CD4-positive, alpha-beta T cell (primary cell): ENCODE results near the gene SMIM45.

Source experiments
- ATAC-seq: fragments of 200-7000 bp; cut with Tn5 transposase; one replicate; pipeline ENCODE4 v1.10.0; 2022; ENCODE audit warnings: mild to moderate bottlenecking; ENCODE audit not compliant: poor library complexity
- CTCF ChIA-PET: fragments of 350-600 bp; sonication (Branson Sonifier 250); formaldehyde crosslinking; loops from one replicate; lab custom pipeline; 2021; ENCODE audit warnings: antibody characterized with exemption, inconsistent platforms; lab: Charles Lee
- POLR2A ChIA-PET: fragments of 350-600 bp; sonication (Branson Sonifier 250); formaldehyde crosslinking; loops from one replicate; lab custom pipeline; 2021; ENCODE audit warnings: antibody characterized with exemption, inconsistent platforms; lab: Charles Lee
- DNase-seq, 14 experiments: peaks; one replicate each; pipeline ENCODE4 v3.0.0-alpha.2; 2013 to 2020; ENCODE audit warnings: mixed read lengths in 2 of 14
- H3K27ac ChIP-seq, 2 donors: one replicate each; pipeline versions ENCODE4 v1.5.1 to v1.7.0; 2013; ENCODE audit warnings: low read length in 2 of 2, low read depth in 1 of 2, mild to moderate bottlenecking in 1 of 2
- H3K27me3 ChIP-seq, 2 experiments: 1 replicate in 1 of 2; 2 replicates in 1 of 2; pipeline versions ENCODE4 v1.6.1 to v1.7.0; 2013; ENCODE audit warnings: low read length in 2 of 2, control low read depth in 1 of 2, mild to moderate bottlenecking in 1 of 2, moderate library complexity in 1 of 2; ENCODE audit not compliant: insufficient read depth in 2 of 2, control insufficient read depth in 1 of 2
- H3K36me3 ChIP-seq: one replicate; pipeline ENCODE4 v1.6.1; 2013; ENCODE audit warnings: low read length, control low read depth; ENCODE audit not compliant: insufficient read depth
- H3K4me1 ChIP-seq: one replicate; pipeline ENCODE4 v1.6.1; 2013; ENCODE audit warnings: low read length, control low read depth; ENCODE audit not compliant: insufficient read depth
- H3K4me3 ChIP-seq: one replicate; pipeline ENCODE4 v1.5.1; 2013; ENCODE audit warnings: mild to moderate bottlenecking, low read length, moderate library complexity
- H3K9me3 ChIP-seq, 2 experiments: 1 replicate in 1 of 2; 2 replicates in 1 of 2; pipeline versions ENCODE4 v1.6.1 to v1.7.0; 2013; ENCODE audit warnings: low read length in 2 of 2, mild to moderate bottlenecking in 2 of 2, control low read depth in 1 of 2, moderate library complexity in 1 of 2; ENCODE audit not compliant: control insufficient read depth in 1 of 2, insufficient read depth in 1 of 2
- H3K27ac Mint-ChIP-seq: one replicate; pipeline ENCODE4 v1.8.0; 2020; ENCODE audit warnings: mixed read lengths
- H3K27me3 Mint-ChIP-seq: one replicate; pipeline ENCODE4 v1.8.0; 2021; ENCODE audit warnings: mixed read lengths
- H3K36me3 Mint-ChIP-seq: one replicate; pipeline ENCODE4 v1.8.0; 2021; ENCODE audit warnings: low read depth, mixed read lengths
- H3K4me1 Mint-ChIP-seq: one replicate; pipeline ENCODE4 v1.8.0; 2021; ENCODE audit warnings: low read depth, mixed read lengths
- H3K4me3 Mint-ChIP-seq: one replicate; pipeline ENCODE4 v1.8.0; 2020; ENCODE audit warnings: mild to moderate bottlenecking, mixed read lengths
- H3K9me3 Mint-ChIP-seq: one replicate; pipeline ENCODE4 v1.8.0; 2020; ENCODE audit warnings: mixed read lengths
- CTCF ChIP-seq: fragments of 200-600 bp; IDR thresholded peaks from one replicate; pipeline ENCODE4 v1.8.0; 2022; ENCODE audit warnings: antibody characterized with exemption, mild to moderate bottlenecking
- intact Hi-C, 2 experiments: fragments of 100-400 bp; cut with DNase I in 1 of 2; cut with micrococcal nuclease in 1 of 2; formaldehyde crosslinking; loops; one replicate each; pipeline versions ENCODE4 v1.15.1 to v1.9.0; 2023 to 2025; cut with DNase I, micrococcal nuclease

The SMIM45 gene

DNA sequence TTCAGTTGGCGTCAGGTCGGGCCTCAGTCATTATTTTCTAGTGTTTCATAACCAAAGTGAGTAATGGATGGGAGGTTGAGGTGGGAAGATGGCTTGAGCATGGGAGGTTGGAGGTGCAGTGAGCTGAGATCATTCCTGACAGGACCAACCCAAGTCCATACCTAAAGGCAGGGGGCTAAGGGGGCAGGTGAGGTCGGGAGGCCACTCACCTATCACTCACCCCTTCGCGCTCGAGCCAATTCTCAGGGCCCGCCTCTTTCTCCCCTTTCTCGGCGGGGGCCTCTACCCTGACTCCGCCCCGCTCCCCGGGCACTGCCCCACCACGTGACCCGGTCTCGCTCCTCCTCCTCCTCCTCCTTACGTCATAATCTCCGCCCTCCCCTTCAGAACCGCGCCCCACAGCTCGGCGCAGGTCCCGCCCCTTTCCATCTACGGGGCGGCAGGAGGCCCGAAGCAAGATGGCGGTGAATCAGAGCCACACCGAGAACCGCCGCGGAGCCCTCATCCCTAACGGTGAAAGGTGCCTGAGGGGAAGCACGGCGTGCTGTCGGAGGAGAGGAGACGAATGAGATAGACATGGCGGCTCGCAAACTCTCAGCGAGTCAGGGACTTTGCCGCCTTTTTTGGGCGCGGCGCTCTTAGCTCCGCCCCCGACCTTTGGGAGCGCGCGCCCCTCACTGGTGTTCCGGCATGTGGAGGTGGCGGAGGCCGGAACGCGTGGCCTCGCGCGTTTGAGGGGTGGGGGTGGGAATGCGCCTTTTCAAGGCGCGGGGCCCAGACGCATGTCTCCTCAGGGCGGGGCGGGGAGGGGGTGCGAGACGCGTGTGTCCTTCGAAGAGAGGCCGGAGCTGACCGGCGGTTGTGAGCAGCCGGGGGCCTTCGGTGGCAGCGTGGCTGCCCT is 46.7 kb downstream of the SMIM45 start, which contains the start of gene WBP2NL:
Gene WBP2NL, plus strand, starts transcription at position 428 of the 901 bp plus-strand sequence. Its CDS starts 31 bp downstream, at position 459.
- Histone ChIP-seq H3K4me3 (peak within 1 kb of the TSS; percentile 73), H3K36me3 (no peaks in the 10 kb centered on the region), H3K27ac (peak within 1 kb of the TSS in 1 of 2 donors; percentile 61), H3K9me3 (peaks cover 8 to 14% of the 10 kb centered on the region in 2 experiments), H3K4me1 (peaks cover 23% of the 10 kb centered on the region), H3K27me3 (no peaks in the 10 kb centered on the region)
- no peak for TF ChIP-seq CTCF
- intact Hi-C loops: loop anchor here (2.0 to 5.0 kb wide), 4 partner anchors 52 to 122 kb away; partner anchors contain the start of genes CENPM (in 1 of the 2), NAGA (in 1 of the 2) and PHETA2 (in 1 of the 2)
- ATAC-seq: peak; percentile 95
- Mint-ChIP-seq H3K4me1 (peaks cover 23% of the 10 kb centered on the region), H3K27ac (peak within 1 kb of the TSS; percentile 73), H3K36me3 (peaks cover 16% of the 10 kb centered on the region), H3K9me3 (peaks cover 7% of the 10 kb centered on the region), H3K27me3 (no peaks in the 10 kb centered on the region), H3K4me3 (peak within 1 kb of the TSS; percentile 93)
- ChIA-PET CTCF (interaction anchor here (1.9 kb wide), 1 partner anchor 92 kb away, joined by 5 read pairs; the partner anchor contains the start of gene NDUFA6), POLR2A (interaction anchor here (0.6 to 2.0 kb wide), 12 partner anchors 15 to 988 kb away, joined by 3 to 12 read pairs (median 3); partner anchors contain the start of genes CYB5R3, DESI1, NDUFA6 and POLDIP3)
- peak; percentile 77 to 94 (median 88) for DNase-seq

DNA sequence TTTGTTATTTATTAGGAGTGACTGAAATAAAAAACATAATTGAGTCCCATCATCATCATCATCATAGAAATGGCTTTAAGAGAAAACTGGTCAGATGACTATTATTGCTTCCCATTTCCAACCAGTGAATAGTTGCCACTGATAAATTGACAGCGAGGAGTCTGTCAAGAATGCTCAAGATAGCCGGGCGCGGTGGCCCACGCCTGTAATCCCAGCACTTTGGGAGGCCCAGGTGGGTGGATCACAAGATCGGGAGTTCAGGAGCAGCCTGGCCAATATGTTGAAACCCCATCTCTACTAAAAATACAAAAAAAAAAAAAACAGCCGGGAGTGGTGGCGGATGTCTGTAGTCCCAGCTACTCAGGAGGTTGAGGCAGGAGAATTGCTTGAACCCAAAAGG is 48.5 kb downstream of the SMIM45 start:
- CTCF ChIA-PET: no interaction called here
- H3K4me3 Mint-ChIP-seq: no peak overlapping the region

DNA sequence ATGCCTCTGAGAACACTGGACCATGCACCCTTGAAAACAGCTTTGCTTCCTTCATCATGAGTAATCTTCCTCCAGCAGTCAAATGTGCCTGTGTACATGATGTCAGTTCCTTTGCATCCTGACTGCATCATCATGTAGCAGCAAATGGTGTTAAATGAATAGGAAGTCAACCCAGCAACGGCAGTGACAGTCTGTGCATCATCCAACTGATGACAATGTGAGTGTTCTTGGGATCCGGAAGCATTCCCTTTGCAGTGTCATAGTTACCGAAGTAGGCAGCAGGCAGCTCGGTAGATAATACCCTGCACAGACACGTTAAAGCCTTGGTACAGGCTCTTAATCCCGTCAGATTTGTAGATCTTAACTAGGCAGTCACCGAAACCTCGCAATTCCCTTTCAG is 49.2 kb downstream of the SMIM45 start:
- H3K27ac ChIP-seq: no peak overlapping the region
- intact Hi-C loops: no loop called here
- ChIA-PET POLR2A (no interaction called here), CTCF (no interaction called here)
- ATAC-seq: no peak
- no peaks in the 10 kb centered on the region for H3K36me3 ChIP-seq
- Mint-ChIP-seq H3K36me3 (peaks cover 16% of the 10 kb centered on the region), H3K27ac (peak overlapping the region; percentile 12), H3K27me3 (no peaks in the 10 kb centered on the region), H3K9me3 (peaks cover 11% of the 10 kb centered on the region), H3K4me3 (no peak overlapping the region), H3K4me1 (peaks cover 23% of the 10 kb centered on the region)
- no peak for TF ChIP-seq CTCF
- DNase-seq: no peak
- peaks cover 23% of the 10 kb centered on the region for H3K4me1 ChIP-seq
- no peaks in the 10 kb centered on the region for H3K27me3 ChIP-seq
- H3K9me3 ChIP-seq: peaks cover 12 to 30% of the 10 kb centered on the region in 2 experiments
- no peak overlapping the region for H3K4me3 ChIP-seq

More for the DNA sequence above, 48.5 kb downstream of the SMIM45 start:
- H3K27ac ChIP-seq: no peak overlapping the region
- H3K36me3 ChIP-seq: no peaks in the 10 kb centered on the region
- DNase-seq: no peak
- peaks cover 23% of the 10 kb centered on the region for H3K4me1 Mint-ChIP-seq
- H3K27me3 ChIP-seq: no peaks in the 10 kb centered on the region
- H3K27me3 Mint-ChIP-seq: no peaks in the 10 kb centered on the region
- peaks cover 8 to 27% of the 10 kb centered on the region in 2 experiments for H3K9me3 ChIP-seq
- H3K36me3 Mint-ChIP-seq: peaks cover 16% of the 10 kb centered on the region
- H3K9me3 Mint-ChIP-seq: peaks cover 7% of the 10 kb centered on the region
- H3K4me3 ChIP-seq: no peak overlapping the region
- intact Hi-C loops: no loop called here
- no peak for ATAC-seq
- peaks cover 23% of the 10 kb centered on the region for H3K4me1 ChIP-seq
- POLR2A ChIA-PET: no interaction called here
- no peak overlapping the region for H3K27ac Mint-ChIP-seq
- no peak for TF ChIP-seq CTCF
